PC-9 (cell line): ENCODE measurements around the gene SAMD7.

ENCODE experiments used
- CTCF ChIP-seq: fragments of 200-600 bp; sonication (generic); conservative IDR thresholded peaks from 2 replicates; pipeline ENCODE4 v1.6.1; 2017; ENCODE audit warnings: mixed run types, antibody characterized with exemption, mild to moderate bottlenecking, moderate library complexity
- EZH2 ChIP-seq: fragments of 200-600 bp; sonication (generic); IDR thresholded peaks from 2 replicates; pipeline ENCODE4 v1.8.0; 2017; ENCODE audit warnings: antibody characterized with exemption, low read depth

- TF ChIP-seq CTCF (no peak), EZH2 (no peak)
These were observed 33.9 kb downstream of the SAMD7 start for GRCh38 chr3:169945313-169945712.
